HG03432 (cell line): ENCODE data around the gene LBHD2.
"Not testable (repeated sequence)": the region's sequence is repeated elsewhere in the genome, so short reads cannot be mapped to it uniquely, and the experiment has no call there.

ENCODE experiments used
- ATAC-seq: cut with Tn5 transposase; IDR thresholded peaks from one replicate; pipeline ENCODE4 v1.9.1; 2021; ENCODE audit warnings: mild to moderate bottlenecking, moderate library complexity; ENCODE audit not compliant: unreplicated experiment

The LBHD2 gene

GRCh38 chr14:103117499-103117898 lies 33.5 kb downstream of the LBHD2 start:
- not testable (repeated sequence) for ATAC-seq

GRCh38 chr14:103118018-103118662 lies 34.1 kb downstream of the LBHD2 start:
- no peak for ATAC-seq

- ATAC-seq, result no peak
These were observed 34.8 kb downstream of the LBHD2 start for GRCh38 chr14:103118663-103119404.

- ATAC-seq, result not testable (repeated sequence)
These were observed 35.5 kb downstream of the LBHD2 start for GRCh38 chr14:103119527-103119926.

- ATAC-seq, result no peak
These were observed 37.3 kb downstream of the LBHD2 start for GRCh38 chr14:103121121-103121845.

GRCh38 chr14:103121846-103122584 lies 38.0 kb downstream of the LBHD2 start:
- ATAC-seq, result no peak

GRCh38 chr14:103122585-103122946 lies 38.6 kb downstream of the LBHD2 start:
- no peak for ATAC-seq

- no peak for ATAC-seq
These were observed 39.1 kb downstream of the LBHD2 start, which contains the start of gene TNFAIP2 for GRCh38 chr14:103122947-103123633. TNFAIP2 (plus strand) TSS chr14:103123461; CDS start chr14:103126458, 2,997 bp downstream.

- ATAC-seq, result no peak
These were observed 39.9 kb downstream of the LBHD2 start for GRCh38 chr14:103123634-103124500.

- ATAC-seq, result no peak
These were observed 40.5 kb downstream of the LBHD2 start for GRCh38 chr14:103124501-103125001.

GRCh38 chr14:103125098-103126070 lies 41.4 kb downstream of the LBHD2 start:
- ATAC-seq, result no peak

- ATAC-seq, result no peak
These were observed 42.3 kb downstream of the LBHD2 start for GRCh38 chr14:103126088-103126872.

GRCh38 chr14:103126873-103127304 lies 42.9 kb downstream of the LBHD2 start:
- no peak for ATAC-seq

- no peak for ATAC-seq
These were observed 43.3 kb downstream of the LBHD2 start for GRCh38 chr14:103127356-103127755.

GRCh38 chr14:103127861-103128598 lies 44.0 kb downstream of the LBHD2 start:
- no peak for ATAC-seq

GRCh38 chr14:103128631-103129300 lies 44.8 kb downstream of the LBHD2 start:
- ATAC-seq, result no peak
